NCI-H1694 treated with DMSO at 0.1 percent for 48 hours (cell line): ENCODE data around the gene KLK12.

Source experiments
- DNase-seq: peaks from one replicate; lab custom pipeline; 2025; lab: John Stamatoyannopoulos, UW

The KLK12 gene

GRCh38 chr19:51034704-51035103, at the start of gene KLK12:
TSS of gene KLK12 (minus strand) at chr19:51035002. CDS start at chr19:51034621, 381 bp downstream.
- no peak for DNase-seq

GRCh38 chr19:51084505-51084904, 49.7 kb upstream of the KLK12 start:
- DNase-seq = no peak

GRCh38 chr19:51083783-51084182, 49.0 kb upstream of the KLK12 start:
- DNase-seq = no peak

GRCh38 chr19:51083181-51083580, 48.4 kb upstream of the KLK12 start:
- DNase-seq = no peak

DNA sequence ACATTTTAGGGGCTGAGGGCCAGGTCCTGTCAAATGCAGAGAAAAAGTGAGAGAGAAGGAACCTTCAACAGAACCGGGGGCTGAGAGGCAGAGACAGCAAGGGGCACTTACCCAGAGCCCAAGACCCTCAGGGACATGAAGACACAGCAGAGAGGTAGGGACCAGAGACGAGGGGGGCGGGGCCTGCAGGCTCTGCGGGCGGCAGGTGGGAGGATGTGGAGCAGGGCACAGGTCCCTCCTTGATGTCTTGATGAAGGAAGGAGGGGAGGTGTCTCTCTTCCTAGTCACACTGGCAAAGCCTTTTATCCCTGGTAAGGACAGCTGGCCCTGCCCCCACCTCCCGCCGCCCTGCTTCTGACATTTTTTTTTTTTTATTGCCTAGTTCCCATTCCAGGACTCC, 47.8 kb upstream of the KLK12 start, which contains the start of gene KLK14:
Gene KLK14, minus strand, starts transcription at position 277 of the 400 bp plus-strand sequence. Its CDS starts 273 bp downstream, at position 4.
- DNase-seq = no peak

DNA sequence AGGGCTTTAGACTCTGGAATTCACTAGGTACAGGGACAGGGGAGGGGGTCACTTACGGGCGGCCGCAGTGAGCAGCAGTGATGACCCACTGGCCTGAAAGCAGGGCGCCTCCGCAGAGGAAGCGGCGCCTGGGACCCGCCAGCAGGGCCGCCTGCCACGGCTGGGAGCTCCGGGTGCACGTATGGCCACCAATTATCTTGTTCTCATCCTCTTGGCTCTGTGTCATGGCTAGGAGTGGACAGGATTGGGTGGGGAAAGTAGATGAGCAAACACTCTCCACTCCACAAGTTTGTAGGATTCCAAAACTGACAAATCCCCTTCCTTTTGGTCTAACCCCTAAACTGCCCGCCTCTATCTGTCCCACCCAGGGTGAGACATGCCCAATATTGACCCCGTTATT, 46.7 kb upstream of the KLK12 start:
- DNase-seq = no peak

DNA sequence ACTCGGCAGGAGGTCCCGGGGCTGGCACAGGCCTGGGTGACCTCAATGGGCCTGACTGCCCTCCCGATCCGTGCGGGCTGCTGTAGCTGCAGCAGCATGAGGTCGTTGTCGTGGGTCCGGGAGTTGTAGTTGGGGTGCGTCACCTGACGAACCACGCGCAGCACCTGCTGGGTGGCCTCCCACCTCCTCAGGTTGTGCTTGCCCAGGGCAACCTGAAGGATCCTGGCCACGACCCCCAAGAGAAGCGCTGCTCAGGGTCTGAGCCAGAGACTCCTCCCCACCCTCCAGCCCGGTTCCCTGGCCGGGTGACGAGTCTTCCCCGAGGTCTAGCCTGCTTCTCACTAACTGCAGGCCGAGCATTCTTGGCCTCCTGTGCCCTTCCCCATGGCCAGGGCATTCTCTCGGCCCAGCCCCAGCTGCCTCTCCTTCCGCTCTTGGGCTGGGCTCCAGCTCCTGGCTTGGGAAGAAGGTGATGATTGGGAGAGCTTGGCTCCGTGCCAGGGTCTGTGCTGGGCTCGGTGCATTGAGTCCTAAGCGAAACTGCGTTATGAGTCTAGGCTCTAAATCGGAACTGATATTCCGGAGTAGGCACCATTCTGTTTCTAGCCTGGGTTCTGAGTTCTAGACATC, 44.8 kb upstream of the KLK12 start:
- no peak for DNase-seq

- DNase-seq = no peak
Measured at GRCh38 chr19:51078731-51079130, 43.9 kb upstream of the KLK12 start.

DNA sequence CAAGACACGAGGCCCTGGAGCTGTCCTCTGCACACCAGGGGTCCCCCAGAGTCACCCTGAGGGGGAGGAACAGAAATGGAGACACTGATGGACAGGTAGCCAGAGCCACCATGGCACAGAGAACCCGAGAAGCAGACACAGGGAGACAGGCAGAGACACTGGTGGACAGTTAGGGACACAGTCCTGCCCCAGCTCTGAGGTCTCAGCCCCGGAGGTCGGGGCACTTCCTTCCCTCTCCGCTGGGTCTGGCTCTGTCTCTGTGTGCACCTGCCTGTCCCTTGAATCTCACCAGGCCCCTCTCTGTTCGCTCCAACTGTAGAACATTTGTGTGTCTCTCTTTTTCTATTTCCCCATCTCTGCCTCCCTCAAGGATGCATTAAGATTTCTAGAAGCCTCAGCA, 43.3 kb upstream of the KLK12 start:
- no peak for DNase-seq

DNA sequence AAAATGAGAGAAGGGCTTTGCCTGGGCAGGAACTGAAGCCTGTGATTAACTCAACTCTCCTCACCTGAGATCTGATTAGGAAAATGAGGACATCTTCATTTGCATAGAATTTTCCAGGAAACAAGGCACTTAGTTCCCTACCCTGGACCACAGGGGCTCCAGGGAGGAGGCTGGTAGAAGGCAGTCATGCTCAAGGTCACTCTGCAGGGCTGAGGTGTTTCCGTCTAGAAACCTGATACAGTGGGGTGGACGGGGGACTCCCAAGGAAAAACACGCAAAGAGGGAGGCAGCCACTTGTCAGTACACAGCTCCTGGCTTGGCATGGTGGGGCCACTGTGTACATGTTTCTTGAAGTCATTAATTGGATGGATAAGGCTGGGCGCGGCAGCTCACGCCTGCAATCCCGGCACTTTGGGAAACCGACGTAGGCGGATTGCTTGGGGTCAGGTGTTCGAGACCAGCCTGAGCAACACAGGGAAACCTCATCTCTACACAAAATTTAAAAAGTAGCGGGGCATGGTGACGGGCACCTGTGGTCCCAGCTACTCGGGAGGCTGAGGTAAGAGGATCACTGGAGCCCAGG, 41.9 kb upstream of the KLK12 start:
- DNase-seq = no peak

DNA sequence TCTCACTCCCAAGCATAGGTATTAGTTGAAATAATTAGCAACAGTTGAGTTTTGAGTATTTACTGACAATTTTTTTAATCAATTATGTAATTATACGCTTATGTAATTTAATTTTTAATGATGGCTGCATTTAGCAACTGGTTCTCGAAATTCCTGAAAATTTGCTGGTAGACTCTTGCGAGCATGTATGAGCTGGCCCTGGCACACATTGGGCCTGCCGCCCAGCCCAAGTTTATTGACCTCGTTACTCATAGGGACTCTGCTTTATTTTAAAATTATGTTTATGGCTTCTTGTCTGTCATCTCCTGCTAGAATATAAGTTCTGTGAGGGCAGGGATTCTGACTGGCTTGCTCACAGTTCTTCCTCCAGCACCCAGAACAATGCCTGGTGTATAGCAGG, 41.2 kb upstream of the KLK12 start:
- no peak for DNase-seq

- DNase-seq = no peak
Measured at GRCh38 chr19:51071095-51071405, 36.2 kb upstream of the KLK12 start.

DNA sequence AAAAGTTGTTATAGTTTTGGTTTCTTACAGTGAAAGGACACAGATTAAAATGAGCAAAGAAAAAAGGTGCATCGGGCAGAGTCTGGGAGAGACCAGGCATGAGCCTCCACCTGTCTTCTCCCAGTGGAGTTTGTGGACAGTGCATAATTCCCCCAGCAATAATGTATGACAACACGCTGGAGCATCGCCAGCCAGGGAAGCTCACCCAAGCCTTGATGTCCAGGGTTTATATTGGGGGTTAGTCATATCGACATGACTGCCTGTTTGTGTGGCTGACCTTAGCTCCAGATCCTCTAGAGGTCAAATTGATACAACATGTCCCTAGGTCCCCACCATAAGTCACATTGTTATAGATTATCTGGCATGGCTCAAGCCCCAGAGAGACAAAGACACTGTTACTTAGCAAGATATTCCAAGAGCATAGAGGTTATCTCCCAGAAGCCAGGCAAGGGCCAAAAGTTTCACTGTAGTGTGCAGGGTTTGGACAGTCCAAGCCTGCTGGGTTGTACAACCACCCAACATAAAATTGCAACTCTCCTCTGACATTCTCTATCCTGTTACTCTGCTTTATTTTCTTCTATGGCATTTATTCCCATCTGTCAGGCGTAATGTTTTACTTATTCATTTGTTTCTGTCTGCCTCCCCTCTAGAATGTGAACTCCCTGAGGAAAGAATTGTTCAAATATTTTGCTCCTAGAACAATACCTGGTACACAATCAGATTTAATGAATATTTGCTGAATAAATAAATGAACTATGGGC, 35.7 kb upstream of the KLK12 start:
- no peak for DNase-seq

DNA sequence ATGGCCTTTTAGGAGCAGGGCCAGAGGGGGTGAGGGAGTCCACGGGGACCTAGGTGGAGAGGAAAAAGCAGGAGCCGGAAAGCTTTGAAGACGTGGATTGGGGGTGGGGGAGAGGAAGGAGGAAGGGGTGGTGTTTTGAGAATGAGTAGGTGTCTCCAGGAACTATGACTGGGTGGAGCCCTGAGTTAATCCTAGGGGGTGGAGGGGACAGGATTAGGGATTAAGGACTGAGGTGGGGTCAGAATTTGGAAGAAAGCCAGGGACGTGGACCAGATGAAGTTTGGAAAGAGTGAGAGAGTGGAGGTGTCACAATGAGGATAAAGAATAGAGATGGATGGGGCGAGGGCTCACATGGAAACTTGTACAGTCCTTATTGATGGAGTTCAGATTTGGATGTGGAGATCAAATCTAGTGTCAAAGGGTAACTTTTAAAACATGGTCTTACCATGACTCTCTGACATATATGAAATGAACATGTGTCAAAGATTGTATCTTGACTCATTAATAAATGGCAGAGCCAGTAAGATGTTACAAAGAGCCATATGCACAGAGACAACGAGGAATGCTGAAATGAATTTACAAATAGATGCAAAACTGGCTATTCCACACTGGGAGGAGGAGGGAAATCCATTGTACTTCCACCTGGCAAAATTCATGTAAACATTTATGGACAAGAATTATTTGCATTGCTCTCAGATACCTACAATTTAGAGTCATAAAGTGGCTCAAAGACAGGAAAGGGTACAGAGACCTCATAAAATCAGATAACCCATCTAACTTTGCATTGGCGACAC, 31.8 kb upstream of the KLK12 start:
- no peak for DNase-seq

GRCh38 chr19:51065221-51065960, 30.6 kb upstream of the KLK12 start:
- DNase-seq = no peak

- no peak for DNase-seq
Measured at GRCh38 chr19:51064534-51065220, 29.9 kb upstream of the KLK12 start, which contains the start of gene KLK13. TSS of gene KLK13 (minus strand) at chr19:51065092. CDS start at chr19:51065067, 25 bp downstream.

DNA sequence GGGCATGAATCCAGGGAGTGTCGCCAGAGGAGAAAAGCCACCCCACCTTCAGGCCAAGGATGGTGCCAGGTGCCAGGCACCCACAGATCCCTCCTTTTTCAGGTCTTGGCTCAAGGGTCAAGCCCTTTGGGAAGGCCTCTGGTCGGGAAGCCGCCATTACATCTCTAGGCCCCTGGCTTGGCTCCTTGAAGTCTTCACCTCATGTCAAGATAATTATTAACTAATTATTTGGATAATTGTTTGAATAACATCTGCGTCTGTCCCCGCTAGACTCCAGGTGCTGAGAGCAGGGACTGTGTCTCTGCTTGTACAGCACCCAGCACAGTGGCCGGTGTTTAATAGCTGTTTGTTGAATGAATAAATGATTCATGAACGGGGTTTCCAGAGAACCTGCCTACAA, 28.9 kb upstream of the KLK12 start:
- DNase-seq = no peak

DNA sequence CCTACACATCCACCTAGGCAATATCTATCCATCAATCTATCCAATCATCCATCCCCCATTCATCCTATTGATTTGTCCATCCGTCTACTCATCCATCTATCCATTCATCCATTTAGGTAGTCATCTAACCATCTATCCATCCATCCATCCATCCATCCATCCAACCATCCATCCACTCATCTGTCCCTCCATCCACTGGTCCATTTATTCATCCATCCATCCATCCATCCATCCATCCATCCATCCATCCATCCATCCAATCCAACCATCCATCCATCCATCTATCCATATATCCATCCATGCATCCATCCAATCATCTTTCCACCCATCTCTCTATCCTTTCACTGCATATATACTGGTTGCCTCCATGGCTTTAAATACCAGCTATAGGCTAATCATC, 26.2 kb upstream of the KLK12 start:
- DNase-seq = no peak

- no peak for DNase-seq
Measured at GRCh38 chr19:51060336-51060735, 25.5 kb upstream of the KLK12 start.

GRCh38 chr19:51059715-51060114, 24.9 kb upstream of the KLK12 start:
- no peak for DNase-seq

DNA sequence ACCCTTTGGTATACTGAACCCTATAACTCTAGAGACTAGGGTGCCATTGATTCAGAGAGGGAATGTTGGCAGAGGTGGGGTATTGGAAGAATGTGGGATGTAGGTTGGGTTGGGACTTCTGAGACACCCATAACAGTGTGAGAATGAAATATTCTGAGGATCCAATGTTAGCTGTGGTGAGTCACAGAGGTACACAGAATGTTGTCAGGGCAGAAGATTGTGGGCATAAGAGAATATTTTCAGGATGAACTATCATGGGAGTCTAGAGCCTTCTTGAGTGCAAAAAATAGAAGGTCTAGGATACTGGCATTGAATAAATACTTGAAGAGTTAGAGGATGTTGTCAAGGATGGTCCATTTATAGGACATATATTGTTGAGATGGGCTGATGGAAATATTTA, 21.1 kb upstream of the KLK12 start:
- DNase-seq = no peak
